H9 (cell line): ENCODE results near the gene NPC1. TPM values are rescaled to one million over a fixed set of nuclear protein-coding genes. Genes with fewer than 3 reads are reported as not detected.

Source experiments
- DNase-seq: peaks from one replicate; pipeline ENCODE4 v3.0.0-alpha.2; 2017
- H2AFZ ChIP-seq: one replicate; pipeline ENCODE4 v1.6.1; 2013; ENCODE audit warnings: mild to moderate bottlenecking, low read length, control low read depth, moderate library complexity
- H2AK5ac ChIP-seq: 2 replicates; pipeline ENCODE4 v1.6.1; 2013; ENCODE audit warnings: low read length, control low read depth, mixed read lengths; ENCODE audit not compliant: insufficient read length
- H2BK120ac ChIP-seq: one replicate; pipeline ENCODE4 v1.6.1; 2013; ENCODE audit warnings: low read depth, mild to moderate bottlenecking, low read length, control low read depth, inconsistent platforms; ENCODE audit not compliant: poor library complexity, severe bottlenecking
- H2BK12ac ChIP-seq: 2 replicates; pipeline ENCODE4 v1.6.1; 2013; ENCODE audit warnings: low read length, control low read depth, mixed read lengths, low read depth; ENCODE audit not compliant: insufficient read length
- H2BK15ac ChIP-seq: 2 replicates; pipeline ENCODE4 v1.6.1; 2013; ENCODE audit warnings: low read depth, low read length, control low read depth
- H2BK20ac ChIP-seq: one replicate; pipeline ENCODE4 v1.6.1; 2013; ENCODE audit warnings: low read depth, mild to moderate bottlenecking, low read length, control low read depth, inconsistent platforms; ENCODE audit not compliant: poor library complexity, severe bottlenecking
- H2BK5ac ChIP-seq: 2 replicates; pipeline ENCODE4 v1.6.1; 2013; ENCODE audit warnings: low read length, control low read depth, mixed read lengths; ENCODE audit not compliant: insufficient read length
- H3K14ac ChIP-seq: 2 replicates; pipeline ENCODE4 v1.6.1; 2013; ENCODE audit warnings: low read length, control low read depth; ENCODE audit not compliant: insufficient read depth
- H3K18ac ChIP-seq: 2 replicates; pipeline ENCODE4 v1.6.1; 2013; ENCODE audit warnings: low read depth, mild to moderate bottlenecking, mixed read lengths, low read length, control low read depth; ENCODE audit not compliant: insufficient read length
- H3K23ac ChIP-seq: 2 replicates; pipeline ENCODE4 v1.6.1; 2013; ENCODE audit warnings: low read length, control low read depth, mixed read lengths, low read depth; ENCODE audit not compliant: insufficient read length
- H3K23me2 ChIP-seq: 2 replicates; pipeline ENCODE4 v1.6.1; 2013; ENCODE audit warnings: low read depth, mild to moderate bottlenecking, mixed read lengths, low read length, control low read depth; ENCODE audit not compliant: insufficient read length, poor library complexity, severe bottlenecking
- H3K27ac ChIP-seq: 2 replicates; pipeline ENCODE4 v1.5.1; 2013; ENCODE audit warnings: low read length, control low read depth, mixed read lengths, low read depth; ENCODE audit not compliant: insufficient read length
- H3K27me3 ChIP-seq: 2 replicates; pipeline ENCODE4 v1.6.1; 2013; ENCODE audit warnings: low read length, control low read depth, inconsistent platforms; ENCODE audit not compliant: insufficient read depth
- H3K4ac ChIP-seq: 2 replicates; pipeline ENCODE4 v1.6.1; 2013; ENCODE audit warnings: low read depth, mild to moderate bottlenecking, control low read depth, inconsistent platforms, low read length, moderate library complexity
- H3K4me1 ChIP-seq: 2 replicates; pipeline ENCODE4 v1.6.1; 2013; ENCODE audit warnings: low read length, control low read depth, inconsistent platforms; ENCODE audit not compliant: insufficient read depth
- H3K4me2 ChIP-seq: 2 replicates; pipeline ENCODE4 v1.6.1; 2013; ENCODE audit warnings: low read length, control low read depth, mixed read lengths; ENCODE audit not compliant: insufficient read length, insufficient read depth
- H3K56ac ChIP-seq: 2 replicates; pipeline ENCODE4 v1.6.1; 2013; ENCODE audit warnings: low read depth, mild to moderate bottlenecking, mixed read lengths, low read length, control low read depth; ENCODE audit not compliant: insufficient read length
- H3K79me1 ChIP-seq: 2 replicates; pipeline ENCODE4 v1.6.1; 2013; ENCODE audit warnings: low read depth, mild to moderate bottlenecking, moderate library complexity, low read length, control low read depth, inconsistent platforms; ENCODE audit not compliant: insufficient read depth, poor library complexity, severe bottlenecking
- H3K79me2 ChIP-seq: 2 replicates; pipeline ENCODE4 v1.6.1; 2013; ENCODE audit warnings: low read length, control low read depth, inconsistent platforms; ENCODE audit not compliant: insufficient read depth
- H3K9ac ChIP-seq: 2 replicates; pipeline ENCODE4 v1.6.1; 2013; ENCODE audit warnings: low read length, control low read depth, mixed read lengths; ENCODE audit not compliant: insufficient read length; ENCODE audit errors: extremely low read depth
- H3K9me3 ChIP-seq: one replicate; pipeline ENCODE4 v1.6.1; 2013; ENCODE audit warnings: low read depth, low read length, inconsistent platforms; ENCODE audit not compliant: control insufficient read depth
- H3T11ph ChIP-seq: one replicate; pipeline ENCODE4 v1.6.1; 2013; ENCODE audit warnings: mild to moderate bottlenecking, low read length, control low read depth, inconsistent platforms
- H4K20me1 ChIP-seq: one replicate; pipeline ENCODE4 v1.6.1; 2013; ENCODE audit not compliant: control insufficient read depth, insufficient read length, insufficient read depth
- H4K5ac ChIP-seq: 2 replicates; pipeline ENCODE4 v1.6.1; 2013; ENCODE audit warnings: low read depth, mild to moderate bottlenecking, mixed read lengths, low read length, control low read depth; ENCODE audit not compliant: insufficient read length
- H4K8ac ChIP-seq: replicated peaks from 2 replicates; pipeline ENCODE4 v1.6.1; 2013; ENCODE audit warnings: low read length, control low read depth, mixed read lengths, low read depth; ENCODE audit not compliant: insufficient read length
- H4K91ac ChIP-seq: 2 replicates; pipeline ENCODE4 v1.6.1; 2013; ENCODE audit warnings: low read depth, mild to moderate bottlenecking, moderate library complexity, mixed read lengths, low read length, control low read depth; ENCODE audit not compliant: insufficient read length
- H3K27ac Mint-ChIP-seq, 3 experiments: 2 replicates in 2 of 3; 3 replicates in 1 of 3; pipeline ENCODE4 v1.8.0; 2020 to 2021; ENCODE audit warnings: mixed read lengths in 3 of 3, mild to moderate bottlenecking in 1 of 3, moderate library complexity in 1 of 3
- H3K27me3 Mint-ChIP-seq: 2 replicates; pipeline ENCODE4 v1.8.0; 2021; ENCODE audit warnings: low read depth, mild to moderate bottlenecking, moderate library complexity, mixed read lengths
- H3K36me3 Mint-ChIP-seq, 3 experiments: 2 replicates in 2 of 3; 3 replicates in 1 of 3; pipeline ENCODE4 v1.8.0; 2020 to 2021; ENCODE audit warnings: low read depth in 3 of 3, mixed read lengths in 3 of 3; ENCODE audit not compliant: insufficient read depth in 1 of 3
- H3K4me1 Mint-ChIP-seq, 2 experiments: 2 replicates each; pipeline ENCODE4 v1.8.0; 2020; ENCODE audit warnings: mixed read lengths in 2 of 2
- H3K4me3 Mint-ChIP-seq, 2 experiments: 2 replicates in 1 of 2; 3 replicates in 1 of 2; pipeline ENCODE4 v1.8.0; 2020 to 2021; ENCODE audit warnings: mild to moderate bottlenecking in 2 of 2, mixed read lengths in 2 of 2, moderate library complexity in 1 of 2
- H3K9me3 Mint-ChIP-seq, 2 experiments: 2 replicates in 1 of 2; 3 replicates in 1 of 2; pipeline ENCODE4 v1.8.0; 2020; ENCODE audit warnings: mild to moderate bottlenecking in 2 of 2, mixed read lengths in 2 of 2, moderate library complexity in 1 of 2
- CTCF ChIP-seq: fragments of 200-600 bp; sonication (generic); conservative IDR thresholded peaks from 3 replicates; pipeline ENCODE4 v1.8.0; 2021; ENCODE audit warnings: antibody characterized with exemption, mild to moderate bottlenecking
- WGBS: extraction: QIAGEN DNeasy Blood & Tissue Kit; methylation state at CpG from one replicate; pipeline ENCODE4 v1.1.7; 2013; ENCODE audit warnings: missing lambda C conversion rate, low lambda C conversion rate, mixed read lengths; ENCODE audit not compliant: insufficient read length; ENCODE audit errors: extremely low coverage; 5-methylcytosine and 5-hydroxymethylcytosine counted together
- total RNA-seq: library from RNA; stranded (reverse); gene quantifications from 2 replicates; pipeline ENCODE4 v1.2.1, GENCODE V29; 2021

The NPC1 gene
- total RNA-seq, 1 experiment from 2014 or later: 24.2 TPM

- DNase-seq: no peak
- Histone ChIP-seq H3K27me3 (no peaks in the 10 kb centered on the region), H3K56ac (no peak overlapping the region), H3K23ac (no peak overlapping the region), H3K79me1 (no peaks in the 10 kb centered on the region), H3K9ac (no peak overlapping the region), H2AK5ac (no peak overlapping the region), H3K23me2 (no peaks in the 10 kb centered on the region), H4K20me1 (no peaks in the 10 kb centered on the region), H3K14ac (no peak overlapping the region), H3K79me2 (no peaks in the 10 kb centered on the region), H4K5ac (no peak overlapping the region), H3T11ph (no peak overlapping the region), H3K4me1 (peaks cover 2% of the 10 kb centered on the region; the same call in 1 of the 2 replicates), H2BK5ac (no peak overlapping the region), H4K91ac (no peak overlapping the region), H3K18ac (no peak overlapping the region), H2BK12ac (no peak overlapping the region), H2AFZ (no peak overlapping the region), H3K27ac (no peak overlapping the region), H4K8ac (no peak overlapping the region), H3K9me3 (no peaks in the 10 kb centered on the region), H2BK20ac (no peak overlapping the region), H3K4me2 (no peak overlapping the region), H2BK15ac (no peak overlapping the region), H2BK120ac (no peak overlapping the region), H3K4ac (no peak overlapping the region)
- WGBS: no CpG with 5 or more reads among the region's 5 CpGs
- Mint-ChIP-seq H3K4me3 (no peak overlapping the region), H3K36me3 (peaks cover 14 to 44% (median 42%) of the 10 kb centered on the region in 3 experiments; a peak in 6 of 7 replicates), H3K27ac (no peak overlapping the region), H3K9me3 (no peaks in the 10 kb centered on the region), H3K27me3 (no peaks in the 10 kb centered on the region), H3K4me1 (peaks cover 5 to 8% of the 10 kb centered on the region in 2 experiments; a peak in 3 of 4 replicates)
- no peak for TF ChIP-seq CTCF
These were observed 16.8 kb downstream of the NPC1 start for GRCh38 chr18:23569299-23570063.
